ENCODE measurements around the gene NCEH1.
"Not testable (repeated sequence)": the region's sequence is repeated elsewhere in the genome, so short reads cannot be mapped to it uniquely, and the experiment has no call there.

The NCEH1 gene

DNA sequence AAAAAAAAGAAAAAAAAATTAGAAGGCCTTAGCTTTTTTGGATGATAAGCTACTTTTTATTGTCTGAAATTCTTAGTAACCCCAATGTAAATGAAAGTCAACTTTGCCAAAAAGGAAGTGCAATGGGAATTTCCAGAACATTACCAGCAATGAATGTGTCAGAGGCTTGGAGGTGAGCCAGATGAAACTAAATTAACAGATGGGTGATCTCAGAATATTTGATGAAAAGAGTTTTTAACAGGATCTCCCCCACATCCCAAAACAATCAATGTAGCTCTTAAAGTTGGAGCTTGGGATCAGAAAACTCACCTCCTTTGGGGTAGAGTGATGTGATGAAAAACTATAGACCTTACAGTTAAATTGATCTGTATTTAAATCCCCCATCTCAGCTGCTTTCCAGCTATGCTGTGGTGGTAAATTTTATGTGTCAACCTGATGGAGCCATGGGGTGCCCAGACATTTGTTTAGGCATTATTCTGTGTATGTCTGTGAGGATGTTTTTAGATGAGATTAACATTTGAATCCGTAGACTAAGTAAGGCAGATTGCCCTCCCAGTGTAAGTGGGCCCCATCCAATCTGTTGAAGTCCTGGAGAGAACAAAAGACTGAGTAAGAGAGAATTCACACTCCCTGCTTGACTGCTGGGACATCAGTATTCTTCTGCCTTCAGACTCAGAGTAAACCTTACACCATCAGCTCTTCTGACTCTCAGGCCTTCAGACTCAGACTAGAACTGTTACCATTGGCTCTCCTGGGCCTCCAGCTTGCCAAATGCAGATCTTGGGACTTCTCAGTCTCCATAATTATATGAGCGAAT lies 103.4 kb downstream of the NCEH1 start:
- DNase-seq, result no peak

DNA sequence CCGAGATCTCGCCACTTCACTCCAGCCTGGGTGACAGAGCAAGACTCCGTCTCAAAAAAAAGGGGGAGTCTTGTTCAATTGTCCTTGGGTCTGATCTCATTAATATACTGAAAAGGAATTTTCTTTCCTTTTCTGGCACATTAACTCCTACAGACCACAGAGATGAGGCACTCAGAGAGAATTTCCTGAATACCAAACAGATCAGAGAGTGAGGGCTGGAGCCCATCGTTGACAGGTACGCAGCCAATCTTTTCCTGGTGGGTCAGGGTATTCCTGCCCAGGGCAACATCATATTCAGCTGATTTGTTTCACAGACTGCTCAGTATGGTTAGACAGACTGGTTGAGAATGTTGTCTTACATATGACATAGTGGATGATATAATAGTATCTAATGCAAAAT lies 104.8 kb downstream of the NCEH1 start:
- no peak for DNase-seq

DNA sequence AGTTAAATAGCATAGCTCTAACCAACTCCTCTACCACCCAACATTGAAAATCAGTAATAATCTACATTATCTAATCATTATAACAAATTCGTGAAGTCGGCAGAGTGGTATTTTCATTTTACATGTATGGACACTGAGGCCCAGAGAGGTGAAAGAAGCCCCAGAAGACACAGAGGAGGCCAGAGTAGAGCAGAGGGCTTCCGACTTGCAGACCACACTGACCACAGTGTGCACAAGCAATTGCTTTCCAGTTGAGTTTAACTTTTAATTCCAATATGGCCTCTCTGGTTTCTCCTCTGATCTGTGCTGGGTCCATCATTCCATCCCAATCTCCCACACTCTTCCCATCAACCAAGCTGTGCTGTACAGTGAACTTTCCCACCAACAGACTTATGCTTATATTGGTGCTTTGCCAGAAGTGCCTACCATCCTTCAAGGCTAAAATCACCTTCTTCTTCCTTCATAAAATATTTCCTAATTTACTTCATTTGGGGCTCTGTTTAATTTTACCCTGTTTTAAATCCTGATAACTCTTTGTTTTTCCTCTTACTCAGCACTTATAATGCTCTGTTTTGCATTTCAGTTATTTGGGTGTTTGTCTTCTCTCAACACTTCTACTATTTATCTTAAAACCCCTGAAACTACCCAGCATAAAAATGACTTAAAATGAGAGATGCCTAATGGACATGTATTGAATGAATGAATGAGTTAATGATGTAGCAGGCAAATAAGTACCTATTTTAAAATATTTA lies 105.8 kb downstream of the NCEH1 start:
- no peak for DNase-seq

DNA sequence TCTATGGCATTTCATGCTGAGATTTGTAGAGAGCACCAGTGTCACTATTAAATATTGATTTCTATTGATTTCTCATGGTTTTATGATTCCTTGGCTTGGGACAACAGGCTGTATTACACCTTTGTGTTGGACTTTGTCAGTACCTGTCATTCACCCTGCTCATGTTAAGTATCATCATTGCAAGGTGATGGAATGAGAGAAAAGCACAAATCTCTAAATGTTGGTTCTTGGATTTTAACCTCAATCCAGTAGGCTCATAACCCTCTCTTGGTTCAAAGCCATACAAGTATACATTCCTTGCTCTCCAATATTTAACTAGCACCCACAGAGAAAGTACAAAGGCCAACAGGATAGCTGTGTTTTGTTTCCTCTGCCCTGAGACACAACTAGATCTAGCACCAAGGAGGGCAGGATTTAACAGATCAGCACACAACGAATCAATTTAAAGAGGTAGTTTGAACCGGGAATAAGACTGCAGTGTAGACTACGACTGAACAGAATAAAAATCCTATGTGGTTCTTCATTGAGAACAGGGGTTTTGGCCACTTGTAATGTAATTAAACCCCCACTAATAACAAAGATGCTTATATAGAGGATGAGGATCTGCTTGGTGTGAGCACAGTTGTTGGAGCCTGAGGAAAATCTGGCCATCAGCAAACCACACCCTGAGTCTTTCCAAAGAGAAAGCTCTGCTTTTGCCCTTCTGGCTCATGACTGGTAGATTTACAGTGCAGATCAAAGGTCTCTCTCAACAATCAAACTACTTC lies 109.6 kb downstream of the NCEH1 start:
- DNase-seq, result no peak

DNA sequence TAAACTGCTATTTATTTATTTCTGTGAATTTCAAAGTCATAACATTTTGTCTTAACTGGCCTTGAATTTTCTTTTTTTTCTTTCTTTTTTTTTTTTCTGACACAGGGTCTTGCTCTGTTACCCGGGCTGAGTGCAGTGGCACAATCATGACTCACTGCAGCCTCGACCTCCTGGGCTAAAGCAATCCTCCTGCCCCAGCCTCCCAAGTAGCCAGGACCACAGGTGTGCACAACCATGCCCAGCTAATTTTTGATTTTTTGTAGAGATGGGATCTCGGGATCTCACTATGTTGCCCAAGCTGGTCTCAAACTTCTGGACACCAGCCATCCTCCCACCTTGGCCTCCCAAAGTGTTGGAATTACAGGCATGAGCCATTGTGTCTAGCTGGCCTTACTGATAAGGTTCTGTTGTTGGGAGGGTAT lies 110.2 kb downstream of the NCEH1 start:
- no peak for DNase-seq

DNA sequence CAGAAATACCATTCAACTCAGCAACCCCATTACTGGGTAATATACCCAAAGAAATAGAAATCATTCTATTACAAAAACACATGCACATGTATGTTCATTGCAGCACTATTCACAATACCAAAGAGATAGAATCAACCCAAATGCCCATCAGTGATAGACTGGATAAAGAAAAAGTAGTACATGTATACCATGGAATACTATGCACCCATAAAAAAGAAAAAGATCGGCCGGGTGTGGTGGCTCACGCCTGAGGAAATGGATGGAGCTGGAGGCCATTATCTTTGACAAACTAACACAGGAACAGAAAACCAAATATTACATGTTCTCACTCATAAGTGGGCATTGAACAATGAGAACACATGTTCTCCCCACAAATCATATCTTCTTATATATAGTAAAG lies 112.0 kb downstream of the NCEH1 start:
- no peak for DNase-seq

DNA sequence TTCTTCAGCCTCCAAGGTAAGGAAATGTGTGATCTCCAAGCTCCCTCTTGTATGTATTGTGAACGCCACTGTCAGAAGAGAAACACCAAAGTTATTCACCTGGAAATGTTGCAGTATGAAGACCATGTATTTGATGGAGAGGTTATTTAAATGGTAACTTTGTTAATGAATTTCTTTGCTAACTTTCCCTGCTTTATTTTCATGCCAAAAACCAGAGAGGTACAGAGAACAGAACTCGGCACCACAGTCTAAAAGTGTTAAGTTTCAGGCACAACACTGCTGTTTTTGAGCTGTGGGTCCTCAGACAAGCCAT lies 114.5 kb downstream of the NCEH1 start:
- no peak for DNase-seq

GRCh38 chr3:172595664-172596393 lies 115.0 kb downstream of the NCEH1 start:
- no peak for DNase-seq

GRCh38 chr3:172594900-172595663 lies 115.8 kb downstream of the NCEH1 start:
- DNase-seq, result not testable (repeated sequence)

GRCh38 chr3:172592898-172593669 lies 117.8 kb downstream of the NCEH1 start:
- DNase-seq, result no peak

DNA sequence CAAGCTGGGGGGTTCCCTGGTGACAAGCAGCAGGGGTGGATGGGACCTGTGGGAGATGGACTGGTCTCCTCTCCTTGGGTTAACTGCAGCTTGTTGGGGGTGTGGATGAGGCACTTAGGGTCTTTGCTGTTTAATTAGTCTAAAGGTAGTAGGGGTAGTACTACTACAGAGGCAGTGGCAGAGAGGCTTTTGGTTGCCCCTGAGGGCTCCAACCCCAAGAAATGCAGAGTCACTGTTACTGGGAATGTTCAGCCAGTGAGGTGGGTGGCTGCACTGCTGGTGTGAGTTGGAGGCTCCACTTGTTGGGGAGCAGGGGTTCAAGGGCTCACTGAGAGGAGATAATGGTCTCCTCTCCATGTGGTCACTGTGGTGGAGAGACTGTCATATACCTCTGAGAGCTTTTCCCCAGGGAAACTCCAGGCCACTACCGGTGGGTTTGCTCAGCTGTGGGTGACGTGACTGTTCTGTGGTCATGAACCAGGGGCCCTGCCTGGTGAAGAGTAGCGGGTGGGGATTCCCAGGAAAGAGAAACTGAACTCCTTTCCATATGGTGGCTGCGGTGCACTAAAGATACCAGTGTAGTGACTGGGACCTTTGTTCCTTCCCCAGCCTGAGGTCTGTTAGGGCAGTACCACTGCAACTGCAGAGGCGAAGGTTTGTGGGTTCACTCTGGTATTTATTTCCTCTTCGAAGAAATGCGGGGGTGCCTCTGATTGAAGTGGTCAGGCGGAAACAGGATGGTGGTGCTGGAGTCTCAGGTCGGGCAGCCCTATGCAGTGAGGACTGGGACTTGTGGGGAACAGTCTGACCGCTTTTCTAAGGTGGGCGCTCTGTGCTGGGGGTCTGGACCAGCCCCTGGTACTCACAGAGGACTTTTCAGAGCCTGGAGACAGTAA lies 118.7 kb downstream of the NCEH1 start:
- DNase-seq, result peak; percentile 66

- DNase-seq, result no peak
Measured at GRCh38 chr3:172591125-172591605, 119.7 kb downstream of the NCEH1 start.

GRCh38 chr3:172586436-172586835 lies 124.4 kb downstream of the NCEH1 start:
- no peak for DNase-seq

DNA sequence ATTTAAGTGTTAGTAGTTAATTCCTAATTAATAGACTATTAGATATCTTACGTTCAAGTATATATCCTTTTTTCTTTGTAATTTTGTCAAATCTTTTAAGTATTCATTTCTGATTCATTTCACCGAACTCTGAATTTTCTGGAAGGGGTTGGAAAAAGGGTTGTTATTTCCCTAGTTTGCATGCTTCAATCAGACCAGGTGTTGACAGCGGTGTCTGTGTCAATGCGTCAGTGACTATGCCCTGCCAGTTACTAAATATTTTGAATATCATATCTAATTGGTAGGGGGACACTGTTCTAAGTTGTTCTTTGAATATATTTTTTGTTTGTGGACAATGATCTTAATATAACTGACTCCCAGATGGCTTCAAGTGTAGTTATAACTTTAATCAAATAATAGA lies 124.9 kb downstream of the NCEH1 start:
- no peak for DNase-seq

DNA sequence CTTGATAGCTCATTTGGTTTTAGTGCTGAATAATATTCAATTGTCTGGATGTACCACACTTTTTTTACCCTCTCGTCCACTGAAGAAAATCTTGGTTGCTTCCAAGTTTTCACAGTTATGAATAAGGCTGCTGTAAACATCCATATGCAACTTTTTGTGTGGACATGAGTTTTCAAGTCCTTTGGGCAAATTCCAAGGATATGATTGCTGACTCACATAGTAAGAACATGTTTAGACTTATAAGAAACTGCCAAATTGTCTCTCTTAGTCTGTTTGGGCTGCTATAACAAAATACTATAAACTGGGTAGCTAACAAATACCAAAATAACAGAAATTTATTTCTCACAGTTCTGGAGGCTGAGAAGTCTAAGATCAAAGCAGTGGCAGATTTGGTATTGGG lies 128.2 kb downstream of the NCEH1 start:
- DNase-seq, result no peak

GRCh38 chr3:172581757-172582166 lies 129.1 kb downstream of the NCEH1 start:
- DNase-seq, result no peak

DNA sequence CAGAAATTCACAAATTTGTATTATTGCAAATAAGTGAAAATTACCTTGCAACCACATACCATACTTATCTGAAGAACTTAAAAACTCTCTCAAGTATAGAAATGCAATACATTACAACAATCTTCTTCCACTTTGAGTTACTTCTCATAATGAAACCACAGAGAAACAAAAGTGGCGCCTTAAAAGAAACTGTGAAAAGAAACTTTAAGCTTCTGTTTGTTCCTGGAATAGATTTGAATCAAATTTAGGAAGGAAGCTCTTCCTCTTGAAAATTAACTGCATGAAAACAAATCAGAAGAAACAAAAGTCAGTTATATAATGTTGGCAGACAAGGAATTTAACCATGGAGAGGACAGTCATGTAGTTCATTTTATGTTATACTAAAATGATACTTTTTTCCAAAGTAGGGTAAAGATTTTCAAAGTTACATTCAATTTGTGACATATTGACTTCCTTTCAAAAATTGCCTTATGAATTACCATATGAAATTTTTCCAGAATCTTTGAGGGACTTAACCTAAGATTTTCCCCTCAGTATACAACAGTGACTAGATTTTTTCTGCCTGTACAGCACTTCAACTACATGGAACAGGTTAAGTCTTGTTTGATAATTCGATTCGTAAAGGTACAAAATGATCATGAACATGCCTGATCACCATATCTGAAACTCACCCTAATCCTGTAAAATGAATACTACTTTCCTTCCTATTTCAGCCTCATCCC lies 130.0 kb downstream of the NCEH1 start:
- DNase-seq, result no peak
